ENCODE data around the gene CDH4.

CDH4 gene

GRCh38 chr20:61583356-61583755, 331.3 kb downstream of the CDH4 start:
- no peak for DNase-seq (ENCODE audit: low spot score)

- no peak for DNase-seq (ENCODE audit: low spot score)
These were observed 332.8 kb downstream of the CDH4 start for GRCh38 chr20:61584851-61585250.

- no peak for DNase-seq (ENCODE audit: low spot score)
These were observed 333.7 kb downstream of the CDH4 start for GRCh38 chr20:61585764-61586163.

GRCh38 chr20:61587036-61587435, 335.0 kb downstream of the CDH4 start:
- no peak for DNase-seq (ENCODE audit: low spot score)

GRCh38 chr20:61587681-61588289, 335.7 kb downstream of the CDH4 start:
- DNase-seq (ENCODE audit: low spot score), result no peak

- DNase-seq (ENCODE audit: low spot score), result peak; percentile 18
These were observed 336.6 kb downstream of the CDH4 start for GRCh38 chr20:61588411-61589385.

- DNase-seq (ENCODE audit: low spot score), result no peak
These were observed 338.2 kb downstream of the CDH4 start for GRCh38 chr20:61590236-61590635.

GRCh38 chr20:61593516-61593915, 341.5 kb downstream of the CDH4 start:
- no peak for DNase-seq (ENCODE audit: low spot score)

GRCh38 chr20:61594198-61594597, 342.1 kb downstream of the CDH4 start:
- DNase-seq (ENCODE audit: low spot score), result no peak

- no peak for DNase-seq (ENCODE audit: low spot score)
These were observed 343.2 kb downstream of the CDH4 start for GRCh38 chr20:61595216-61595615.

- no peak for DNase-seq (ENCODE audit: low spot score)
These were observed 344.7 kb downstream of the CDH4 start for GRCh38 chr20:61596687-61597330.

- DNase-seq (ENCODE audit: low spot score), result no peak
These were observed 345.9 kb downstream of the CDH4 start for GRCh38 chr20:61597996-61598395.

GRCh38 chr20:61598586-61598985, 346.5 kb downstream of the CDH4 start:
- DNase-seq (ENCODE audit: low spot score), result no peak

- no peak for DNase-seq (ENCODE audit: low spot score)
These were observed 347.0 kb downstream of the CDH4 start for GRCh38 chr20:61599061-61599531.

- no peak for DNase-seq (ENCODE audit: low spot score)
These were observed 347.5 kb downstream of the CDH4 start for GRCh38 chr20:61599541-61599992.

GRCh38 chr20:61600016-61600415, 348.0 kb downstream of the CDH4 start:
- DNase-seq (ENCODE audit: low spot score), result no peak

GRCh38 chr20:61601361-61601760, 349.3 kb downstream of the CDH4 start:
- DNase-seq (ENCODE audit: low spot score), result no peak

GRCh38 chr20:61601853-61602252, 349.8 kb downstream of the CDH4 start:
- no peak for DNase-seq (ENCODE audit: low spot score)

GRCh38 chr20:61603715-61604114, 351.7 kb downstream of the CDH4 start:
- no peak for DNase-seq (ENCODE audit: low spot score)

GRCh38 chr20:61604549-61604948, 352.5 kb downstream of the CDH4 start:
- no peak for DNase-seq (ENCODE audit: low spot score)

GRCh38 chr20:61605283-61605682, 353.2 kb downstream of the CDH4 start:
- DNase-seq (ENCODE audit: low spot score), result no peak

GRCh38 chr20:61605862-61606557, 353.9 kb downstream of the CDH4 start:
- no peak for DNase-seq (ENCODE audit: low spot score)
